ENCODE results near the gene MGAT1. TPM values are rescaled to one million over a fixed set of nuclear protein-coding genes. Genes with fewer than 3 reads are reported as not detected.

Gene MGAT1
- total RNA-seq, 2 donors from 2014 or later, result 76.2 to 101 TPM

- Mint-ChIP-seq H3K4me1 (no peaks in the 10 kb centered on the region), H3K27ac (no peak overlapping the region)
Measured at GRCh38 chr5:180817893-180818674, 15.5 kb upstream of the MGAT1 start.

GRCh38 chr5:180816608-180817534 is 14.3 kb upstream of the MGAT1 start:
- H3K27ac ChIP-seq (ENCODE audit: low read depth, low read length), result no peak overlapping the region
- peak; percentile 32 for DNase-seq
- H3K9ac ChIP-seq (ENCODE audit: extremely low read depth, low read length, poor library complexity, severe bottlenecking), result no peak overlapping the region
- 84 to 87% methylated on average over 9 to 13 of the region's 13 CpGs for WGBS, 2 experiments (ENCODE audit: insufficient coverage in 1 of 2, insufficient read length in 1 of 2)
- no peaks in the 10 kb centered on the region for H3K4me1 ChIP-seq (ENCODE audit: control insufficient read depth, insufficient read depth, low read length)
- H3K9me3 ChIP-seq (ENCODE audit: control insufficient read depth, low read length), result no peaks in the 10 kb centered on the region
- peaks cover 10% of the 10 kb centered on the region for H3K27me3 Mint-ChIP-seq (ENCODE audit: insufficient read depth)
- no peaks in the 10 kb centered on the region for H3K36me3 Mint-ChIP-seq (ENCODE audit: low read depth)
- H3K4me3 ChIP-seq (ENCODE audit: low read length), result no peak overlapping the region
- no peaks in the 10 kb centered on the region for H3K9me3 Mint-ChIP-seq
- no peak for TF ChIP-seq CTCF (conservative IDR thresholded peaks at IDR 0.05)
- H3K4me1 Mint-ChIP-seq, result peaks cover 2% of the 10 kb centered on the region
- H3K36me3 ChIP-seq (ENCODE audit: control insufficient read depth, insufficient read depth, low read length), result no peaks in the 10 kb centered on the region
- no peak overlapping the region for H3K4me3 Mint-ChIP-seq
- H3K27ac Mint-ChIP-seq, result no peak overlapping the region
- H3K27me3 ChIP-seq (ENCODE audit: control insufficient read depth, insufficient read depth, low read length, poor library complexity, severe bottlenecking), result no peaks in the 10 kb centered on the region

More at GRCh38 chr5:180817893-180818674, 15.5 kb upstream of the MGAT1 start:
- WGBS, 2 experiments (ENCODE audit: insufficient coverage in 1 of 2, insufficient read length in 1 of 2), result 85 to 92% methylated on average over 11 to 13 of the region's 13 CpGs
- peak; percentile 31 for DNase-seq
- no peaks in the 10 kb centered on the region for H3K27me3 ChIP-seq (ENCODE audit: control insufficient read depth, insufficient read depth, low read length, poor library complexity, severe bottlenecking)
- no peak overlapping the region for H3K4me3 ChIP-seq (ENCODE audit: low read length)
- no peak overlapping the region for H3K9ac ChIP-seq (ENCODE audit: extremely low read depth, low read length, poor library complexity, severe bottlenecking)
- no peaks in the 10 kb centered on the region for H3K9me3 ChIP-seq (ENCODE audit: control insufficient read depth, low read length)
- peaks cover 10% of the 10 kb centered on the region for H3K27me3 Mint-ChIP-seq (ENCODE audit: insufficient read depth)
- no peak overlapping the region for H3K4me3 Mint-ChIP-seq
- no peaks in the 10 kb centered on the region for H3K4me1 ChIP-seq (ENCODE audit: control insufficient read depth, insufficient read depth, low read length)
- TF ChIP-seq CTCF (conservative IDR thresholded peaks at IDR 0.05), result no peak
- H3K36me3 Mint-ChIP-seq (ENCODE audit: low read depth), result no peaks in the 10 kb centered on the region
- no peak overlapping the region for H3K27ac ChIP-seq (ENCODE audit: low read depth, low read length)
- no peaks in the 10 kb centered on the region for H3K9me3 Mint-ChIP-seq
- H3K36me3 ChIP-seq (ENCODE audit: control insufficient read depth, insufficient read depth, low read length), result no peaks in the 10 kb centered on the region

GRCh38 chr5:180815293-180815917 is 12.8 kb upstream of the MGAT1 start:
- no peak overlapping the region for H3K27ac ChIP-seq (ENCODE audit: low read depth, low read length)
- Mint-ChIP-seq H3K36me3 (ENCODE audit: low read depth) (no peaks in the 10 kb centered on the region), H3K4me3 (no peak overlapping the region), H3K4me1 (peaks cover 8% of the 10 kb centered on the region), H3K27me3 (ENCODE audit: insufficient read depth) (peaks cover 10% of the 10 kb centered on the region), H3K27ac (no peak overlapping the region), H3K9me3 (no peaks in the 10 kb centered on the region)
- H3K9ac ChIP-seq (ENCODE audit: extremely low read depth, low read length, poor library complexity, severe bottlenecking), result no peak overlapping the region
- no peaks in the 10 kb centered on the region for H3K9me3 ChIP-seq (ENCODE audit: control insufficient read depth, low read length)
- no peaks in the 10 kb centered on the region for H3K36me3 ChIP-seq (ENCODE audit: control insufficient read depth, insufficient read depth, low read length)
- no peaks in the 10 kb centered on the region for H3K4me1 ChIP-seq (ENCODE audit: control insufficient read depth, insufficient read depth, low read length)
- no peaks in the 10 kb centered on the region for H3K27me3 ChIP-seq (ENCODE audit: control insufficient read depth, insufficient read depth, low read length, poor library complexity, severe bottlenecking)
- no peak for TF ChIP-seq CTCF (conservative IDR thresholded peaks at IDR 0.05)
- no peak overlapping the region for H3K4me3 ChIP-seq (ENCODE audit: low read length)
- no peak for DNase-seq
- 89 to 95% methylated on average over 6 to 9 of the region's 9 CpGs for WGBS, 2 experiments (ENCODE audit: insufficient coverage in 1 of 2, insufficient read length in 1 of 2)
